AG20443 (cell line): ENCODE data around the gene HAGH.

Source experiments
- DNase-seq: peaks from one replicate; pipeline ENCODE4 v3.0.0; 2012; ENCODE audit warnings: low spot score, mixed read lengths

HAGH gene

GRCh38 chr16:1762196-1762878 is 64.3 kb downstream of the HAGH start:
- no peak for DNase-seq

- no peak for DNase-seq
Measured at GRCh38 chr16:1761751-1762150, 64.9 kb downstream of the HAGH start.

GRCh38 chr16:1760911-1761310 is 65.7 kb downstream of the HAGH start:
- DNase-seq: no peak

GRCh38 chr16:1759511-1759910 is 67.1 kb downstream of the HAGH start:
- DNase-seq: no peak

GRCh38 chr16:1758923-1759322 is 67.7 kb downstream of the HAGH start:
- no peak for DNase-seq

- DNase-seq: no peak
Measured at GRCh38 chr16:1757714-1758461, 68.7 kb downstream of the HAGH start.
